Erythroblast (primary cell): ENCODE results near the gene EVX1.

Experiments
- DNase-seq, 2 experiments: peaks; one replicate each; lab custom pipeline; 2025; lab: John Stamatoyannopoulos, UW
- GATA1 ChIP-seq: IDR thresholded peaks from 2 replicates; pipeline ENCODE4 v1.6.1; 2011; ENCODE audit warnings: low read depth, mild to moderate bottlenecking, control low read depth, low read length, moderate library complexity
- POLR2A ChIP-seq: IDR thresholded peaks from 2 replicates; pipeline ENCODE4 v1.6.1; 2011; ENCODE audit warnings: mild to moderate bottlenecking, low read length

Gene EVX1

GRCh38 chr7:27262121-27262520 is 19.5 kb downstream of the EVX1 start:
- no peak for DNase-seq
- TF ChIP-seq POLR2A (no peak), GATA1 (no peak)

- TF ChIP-seq POLR2A = no peak
- TF ChIP-seq GATA1 = no peak
- no peak for DNase-seq
Measured at GRCh38 chr7:27263781-27264180, 21.2 kb downstream of the EVX1 start.

GRCh38 chr7:27269455-27269854 is 26.9 kb downstream of the EVX1 start:
- TF ChIP-seq POLR2A = no peak
- no peak for TF ChIP-seq GATA1
- no peak for DNase-seq

- DNase-seq = no peak
- TF ChIP-seq GATA1 (no peak), POLR2A (no peak)
Measured at GRCh38 chr7:27271384-27271783, 28.8 kb downstream of the EVX1 start.

GRCh38 chr7:27277628-27278027 is 35.0 kb downstream of the EVX1 start:
- DNase-seq = no peak
- no peak for TF ChIP-seq GATA1
- TF ChIP-seq POLR2A = no peak

GRCh38 chr7:27283558-27283957 is 41.0 kb downstream of the EVX1 start:
- TF ChIP-seq GATA1 = no peak
- TF ChIP-seq POLR2A = no peak
- DNase-seq = no peak

- TF ChIP-seq GATA1 (no peak), POLR2A (no peak)
- DNase-seq = no peak
Measured at GRCh38 chr7:27295236-27295635, 52.6 kb downstream of the EVX1 start.

- TF ChIP-seq POLR2A = no peak
- TF ChIP-seq GATA1 = no peak
- no peak for DNase-seq
Measured at GRCh38 chr7:27297356-27297755, 54.8 kb downstream of the EVX1 start.
